NCI-H2227 (cell line): ENCODE data around the gene LRP5.
"Not testable (repeated sequence)": the region's sequence is repeated elsewhere in the genome, so short reads cannot be mapped to it uniquely, and the experiment has no call there.

Experiments used
- DNase-seq: peaks from one replicate; lab custom pipeline; 2025; ENCODE audit not compliant: unreplicated experiment; lab: John Stamatoyannopoulos, UW

Gene LRP5

GRCh38 chr11:68460741-68461574 is 148.6 kb downstream of the LRP5 start, which contains the start of gene PPP6R3:
TSS of gene PPP6R3 (plus strand) at chr11:68460752. CDS start at chr11:68537665, 76,913 bp downstream.
- peak; percentile 49 for DNase-seq

- no peak for DNase-seq
These were observed 149.2 kb downstream of the LRP5 start for GRCh38 chr11:68461575-68461917.

- DNase-seq, result no peak
These were observed 151.3 kb downstream of the LRP5 start for GRCh38 chr11:68463714-68464113.

DNA sequence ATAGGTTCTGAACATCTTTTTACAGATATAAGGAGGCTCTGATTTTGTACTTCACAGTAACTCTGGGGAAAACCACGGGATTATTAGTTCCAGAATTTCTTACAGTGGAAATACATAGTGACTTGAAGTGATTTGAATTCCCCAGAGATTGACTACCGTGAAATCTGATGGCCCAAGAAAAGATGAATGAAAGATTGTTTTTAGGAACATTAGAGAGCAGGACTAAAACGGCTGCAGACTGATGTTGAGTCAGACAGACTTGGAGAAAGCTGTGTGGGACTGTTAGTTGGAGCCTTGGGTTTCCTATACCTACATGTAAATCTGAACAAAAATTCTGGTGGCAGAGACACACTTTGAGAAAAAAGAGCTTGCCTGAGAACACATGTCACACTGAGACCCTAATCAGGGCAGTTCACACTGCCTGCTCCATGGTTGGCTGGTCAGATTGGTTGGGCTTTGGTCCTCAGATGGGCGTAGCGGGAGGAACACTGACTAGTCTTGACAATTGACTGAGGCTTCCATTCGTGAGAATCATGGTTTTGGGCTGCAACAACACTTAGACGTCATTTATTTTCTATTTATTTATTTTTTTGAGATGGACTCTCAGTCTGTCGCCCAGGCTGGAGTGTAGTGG is 154.9 kb downstream of the LRP5 start:
- DNase-seq, result no peak

DNA sequence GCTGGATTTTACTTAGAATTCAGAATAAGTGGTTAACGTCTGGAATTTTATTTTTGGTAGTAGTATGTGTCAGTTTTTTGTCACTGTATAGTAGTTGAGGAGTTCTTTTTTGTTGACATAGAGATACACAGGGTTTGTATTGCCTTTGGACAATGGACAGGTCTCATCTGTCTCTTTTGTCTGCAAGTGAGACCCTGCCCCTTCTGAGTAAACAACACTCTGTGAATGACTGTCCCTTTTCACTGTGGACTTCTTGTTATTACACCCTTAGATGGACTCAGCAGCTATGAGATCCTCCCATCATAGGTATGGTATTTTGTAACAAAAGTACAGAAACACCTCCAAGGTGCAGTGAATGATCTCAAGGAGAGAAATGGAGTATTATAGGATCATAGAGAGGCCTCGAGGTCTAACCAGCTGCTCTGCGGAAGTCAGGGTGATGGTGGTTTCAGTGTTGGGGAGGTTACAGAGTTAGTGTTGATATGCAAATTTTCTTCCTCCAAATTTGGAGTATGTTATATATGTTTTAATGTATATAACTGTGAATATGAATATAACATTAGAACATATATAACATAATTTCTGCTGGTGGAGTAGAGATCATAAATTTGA is 155.9 kb downstream of the LRP5 start:
- DNase-seq, result no peak

DNA sequence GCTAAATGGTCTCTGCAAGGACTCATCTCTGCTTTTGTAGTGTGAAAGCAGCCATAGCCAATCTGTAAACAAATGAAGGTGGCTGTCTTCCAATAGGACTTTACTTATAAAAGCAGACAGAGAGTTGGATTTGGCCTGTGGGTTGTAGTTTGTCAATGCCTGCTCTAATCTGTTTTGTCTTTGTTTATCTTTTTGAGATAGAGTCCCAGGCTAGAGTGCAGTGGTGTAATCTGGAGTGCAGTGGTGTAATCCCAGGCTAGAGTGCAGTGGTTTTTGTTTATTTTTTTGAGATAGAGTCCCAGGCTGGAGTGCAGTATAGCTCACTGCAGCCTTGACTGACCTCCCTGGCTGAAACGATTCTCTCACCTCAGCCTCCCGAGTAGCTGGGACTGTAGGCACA is 156.7 kb downstream of the LRP5 start:
- no peak for DNase-seq

GRCh38 chr11:68469642-68470041 is 157.3 kb downstream of the LRP5 start:
- DNase-seq, result no peak

- peak; percentile 78 for DNase-seq
These were observed 158.0 kb downstream of the LRP5 start for GRCh38 chr11:68470304-68470811.

- DNase-seq, result no peak
These were observed 159.3 kb downstream of the LRP5 start for GRCh38 chr11:68471360-68472340.

- no peak for DNase-seq
These were observed 160.4 kb downstream of the LRP5 start for GRCh38 chr11:68472778-68473177.

DNA sequence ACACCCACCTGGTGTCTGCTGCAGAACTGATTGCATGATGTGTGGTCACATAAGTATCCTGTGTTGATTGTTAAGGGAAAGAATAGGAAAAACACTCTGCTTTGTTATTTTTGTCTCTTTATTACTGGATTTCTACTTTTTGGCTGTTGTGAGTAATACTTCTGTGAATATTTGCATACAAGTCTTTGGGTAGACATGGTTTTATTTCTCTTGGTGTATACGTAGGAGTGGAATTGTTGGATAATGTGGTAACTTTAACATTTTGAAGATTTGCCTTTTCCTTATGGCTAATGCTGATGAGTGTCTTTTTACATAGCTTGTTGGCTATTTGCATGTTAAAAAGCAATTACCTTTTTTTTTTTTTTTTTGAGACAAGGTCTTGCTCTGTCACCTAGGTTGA is 161.3 kb downstream of the LRP5 start:
- DNase-seq, result no peak

- not testable (repeated sequence) for DNase-seq
These were observed 163.2 kb downstream of the LRP5 start for GRCh38 chr11:68475626-68476025.

- no peak for DNase-seq
These were observed 167.0 kb downstream of the LRP5 start for GRCh38 chr11:68479390-68479789.

GRCh38 chr11:68480193-68480592 is 167.8 kb downstream of the LRP5 start:
- no peak for DNase-seq

GRCh38 chr11:68480852-68481510 is 168.6 kb downstream of the LRP5 start:
- no peak for DNase-seq

- DNase-seq, result no peak
These were observed 169.3 kb downstream of the LRP5 start for GRCh38 chr11:68481579-68482240.

DNA sequence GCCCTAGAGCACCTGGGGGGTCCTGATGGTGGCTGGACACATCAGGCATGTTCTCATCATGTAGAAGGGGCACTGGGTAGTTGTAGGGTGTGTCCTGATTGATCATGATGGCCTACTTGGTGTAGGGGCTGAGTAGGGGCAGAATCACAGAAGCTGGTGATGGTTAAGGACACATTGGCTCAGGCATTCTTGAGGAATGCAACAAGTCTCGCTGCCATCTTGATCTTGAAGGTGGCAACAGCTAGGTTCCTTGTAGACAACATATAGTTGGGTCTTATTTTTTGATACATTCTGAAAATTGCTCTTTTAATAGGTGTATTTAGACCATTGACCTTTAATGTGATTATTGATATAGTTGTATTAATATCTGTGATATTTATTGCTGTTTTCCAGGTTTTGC is 176.2 kb downstream of the LRP5 start:
- DNase-seq, result no peak

GRCh38 chr11:68495220-68495729 is 182.9 kb downstream of the LRP5 start:
- DNase-seq, result no peak

DNA sequence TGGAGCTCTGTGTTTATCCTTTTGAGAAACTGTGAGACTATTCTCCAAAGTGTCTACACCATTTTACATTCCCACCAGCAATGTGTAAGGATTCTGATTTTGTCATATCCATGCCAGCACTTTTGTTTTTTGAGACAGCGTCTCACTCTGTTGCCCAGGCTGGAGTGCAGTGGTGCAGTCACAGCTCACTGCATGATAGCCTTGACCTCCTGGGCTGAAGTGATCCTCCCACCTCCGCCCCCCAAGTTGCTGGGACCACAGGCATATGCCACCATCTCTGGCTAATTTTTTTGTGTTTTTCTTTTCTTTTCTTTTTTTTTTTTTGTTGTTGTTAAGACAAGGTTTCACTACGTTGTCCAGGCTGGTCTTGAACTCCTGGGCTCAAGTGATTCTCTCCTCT is 183.5 kb downstream of the LRP5 start:
- DNase-seq, result no peak
